HEK293T (cell line): ENCODE results near the gene GRIN2C.

ENCODE experiments used
- CTCF ChIA-PET: fragments of 350-600 bp; formaldehyde crosslinking; extraction: SDS; loops from one replicate; lab custom pipeline; 2021; ENCODE audit warnings: antibody characterized with exemption, inconsistent platforms; lab: Yijun Ruan, JAX
- POLR2A ChIA-PET: fragments of 350-600 bp; formaldehyde crosslinking; extraction: SDS; loops from one replicate; lab custom pipeline; 2020; ENCODE audit warnings: antibody characterized with exemption, inconsistent platforms; lab: Yijun Ruan, JAX
- DNase-seq: peaks from one replicate; pipeline ENCODE4 v3.0.0; 2012; ENCODE audit warnings: mixed read lengths; ENCODE audit errors: extremely low spot score
- ARNT ChIP-seq: fragments of 450-650 bp; IDR thresholded peaks from 2 replicates; pipeline ENCODE4 v1.6.1; 2017; ENCODE audit warnings: mild to moderate bottlenecking
- BHLHE40 ChIP-seq: fragments of 450-650 bp; IDR thresholded peaks from 2 replicates; pipeline ENCODE4 v1.6.1; 2016; ENCODE audit warnings: mild to moderate bottlenecking, moderate library complexity, borderline replicate concordance
- CTBP1 ChIP-seq: fragments of 450-650 bp; IDR thresholded peaks from 2 replicates; pipeline ENCODE4 v1.6.1; 2016; ENCODE audit warnings: borderline replicate concordance
- ELF4 ChIP-seq: fragments of 450-650 bp; IDR thresholded peaks from 2 replicates; pipeline ENCODE4 v1.6.1; 2017; ENCODE audit warnings: antibody characterized with exemption
- FOXA1 ChIP-seq: fragments of 450-650 bp; IDR thresholded peaks from 2 replicates; pipeline ENCODE4 v1.6.1; 2016; ENCODE audit warnings: mild to moderate bottlenecking
- FOXK2 ChIP-seq: fragments of 450-650 bp; IDR thresholded peaks from 2 replicates; pipeline ENCODE4 v1.6.1; 2016; ENCODE audit warnings: mild to moderate bottlenecking
- FOXM1 ChIP-seq: fragments of 450-650 bp; IDR thresholded peaks from 2 replicates; pipeline ENCODE4 v1.6.1; 2017; ENCODE audit warnings: mild to moderate bottlenecking, borderline replicate concordance
- HDGF ChIP-seq: fragments of 450-650 bp; IDR thresholded peaks from 2 replicates; pipeline ENCODE4 v1.6.1; 2017; ENCODE audit warnings: antibody characterized with exemption, borderline replicate concordance
- L3MBTL2 ChIP-seq: fragments of 450-650 bp; conservative IDR thresholded peaks from 2 replicates; pipeline ENCODE4 v1.6.1; 2016; ENCODE audit warnings: mild to moderate bottlenecking
- LEF1 ChIP-seq: fragments of 450-650 bp; IDR thresholded peaks from 2 replicates; pipeline ENCODE4 v1.6.1; 2017; ENCODE audit warnings: mild to moderate bottlenecking, borderline replicate concordance
- NFRKB ChIP-seq: fragments of 450-650 bp; IDR thresholded peaks from 2 replicates; pipeline ENCODE4 v1.6.1; 2016; ENCODE audit warnings: mild to moderate bottlenecking, moderate library complexity
- PKNOX1 ChIP-seq: fragments of 450-650 bp; IDR thresholded peaks from 2 replicates; pipeline ENCODE4 v1.6.1; 2016
- SP1 ChIP-seq: fragments of 450-650 bp; IDR thresholded peaks from 2 replicates; pipeline ENCODE4 v1.6.1; 2017
- SUZ12 ChIP-seq: fragments of 450-650 bp; IDR thresholded peaks from 2 replicates; pipeline ENCODE4 v1.6.1; 2016; ENCODE audit warnings: mild to moderate bottlenecking
- TARDBP ChIP-seq: fragments of 450-650 bp; IDR thresholded peaks from 2 replicates; pipeline ENCODE4 v1.6.1; 2016
- ZNF384 ChIP-seq: fragments of 450-650 bp; IDR thresholded peaks from 2 replicates; pipeline ENCODE4 v1.6.1; 2016

Gene GRIN2C

DNA sequence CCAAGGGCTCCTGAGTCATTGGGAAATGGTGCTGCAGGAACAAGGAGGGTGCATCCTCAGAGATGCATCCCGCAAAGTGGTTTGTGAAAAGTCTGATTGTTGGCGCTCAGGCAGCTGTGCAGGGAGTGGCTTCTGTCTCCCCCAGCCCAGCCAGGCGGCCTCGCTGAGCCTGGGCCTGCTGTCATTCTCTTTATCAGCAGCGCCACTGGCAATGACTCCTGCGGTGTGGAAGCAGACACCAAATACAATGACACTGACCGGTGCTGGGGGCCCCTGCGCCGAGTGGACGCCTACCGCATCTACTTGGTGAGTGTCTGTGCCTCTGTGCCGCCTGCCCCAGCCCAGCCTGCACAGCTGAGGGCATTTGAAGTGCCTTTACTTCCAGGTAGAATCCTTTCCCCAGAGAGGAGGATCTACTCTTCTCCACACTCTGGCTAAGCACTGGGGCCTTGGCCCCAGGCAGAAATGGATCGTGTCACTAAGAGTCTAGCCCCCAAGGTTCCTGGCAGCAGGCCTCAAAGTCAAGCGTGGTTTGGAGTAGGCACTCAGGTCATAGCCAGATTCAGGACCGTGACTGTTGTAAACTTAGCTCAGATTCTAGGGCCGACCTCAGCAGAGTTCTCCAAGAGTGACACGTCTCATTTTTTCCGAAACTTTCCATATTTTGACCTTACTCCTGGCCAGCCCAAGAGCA, 64.2 kb downstream of the GRIN2C start:
- ChIA-PET POLR2A (interaction anchor here (2.4 kb wide), 1 partner anchor 77 kb away, joined by 14 read pairs; the partner anchor contains the start of gene FDXR), CTCF (interaction anchor here (0.7 kb wide), 1 partner anchor 54 kb away, joined by 6 read pairs; no protein-coding TSS in a partner anchor)
- TF ChIP-seq L3MBTL2 (no peak), FOXK2 (no peak), CTBP1 (no peak), SUZ12 (no peak), ELF4 (no peak), TARDBP (no peak), FOXA1 (no peak), BHLHE40 (no peak), LEF1 (no peak), HDGF (no peak), NFRKB (no peak), SP1 (no peak), FOXM1 (no peak), PKNOX1 (no peak), ZNF384 (no peak), ARNT (no peak)
- no peak for DNase-seq

DNA sequence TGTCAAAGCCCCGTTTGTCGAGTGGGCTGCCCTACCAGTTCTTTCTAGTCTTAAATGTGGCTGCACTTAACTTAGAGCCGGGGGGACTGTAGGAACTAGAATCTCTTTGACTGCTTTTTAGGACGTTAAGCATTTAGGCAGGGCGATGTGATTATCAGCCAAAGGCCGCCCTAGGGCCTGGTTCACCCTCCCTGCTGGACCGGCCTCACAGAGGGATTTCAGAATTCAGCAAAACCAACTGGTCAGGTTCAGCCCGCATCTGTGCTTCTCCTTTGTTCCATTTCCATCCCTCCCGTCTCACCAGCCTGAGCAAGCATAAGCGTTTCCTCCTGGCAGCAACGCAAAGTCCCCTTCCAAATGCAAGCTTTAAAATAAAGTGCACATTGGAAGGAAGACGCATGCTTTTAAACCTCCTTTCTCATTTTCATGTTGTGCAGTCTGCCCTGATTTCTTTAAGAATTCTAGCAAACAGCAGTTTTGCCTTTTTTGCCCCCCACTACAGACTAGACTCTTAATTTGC, 67.0 kb downstream of the GRIN2C start:
- CTCF ChIA-PET: interaction anchor here (0.6 to 0.9 kb wide), 2 partner anchors 73 to 176 kb away, joined by 3 read pairs; no protein-coding TSS in a partner anchor
- POLR2A ChIA-PET: interaction anchor here (1.3 to 1.4 kb wide), 2 partner anchors 16 to 80 kb away, joined by 5 read pairs; partner anchors contain the start of gene NAT9

More for the DNA sequence above, 67.0 kb downstream of the GRIN2C start:
- DNase-seq: no peak
- TF ChIP-seq ARNT (no peak), BHLHE40 (no peak), FOXA1 (no peak), CTBP1 (no peak), TARDBP (no peak), ZNF384 (no peak), FOXM1 (no peak), SUZ12 (no peak), PKNOX1 (no peak), L3MBTL2 (no peak), FOXK2 (no peak), NFRKB (no peak), SP1 (no peak)
